Activated CD4-positive, alpha-beta memory T cell treated with anti-CD3 and anti-CD28 coated beads, Interleukin-2, amount 10 ng/mL, durations not matched to agents 7 days and 5 days (primary cell): ENCODE data around the gene ANTXR1. TPM values are rescaled to one million over a fixed set of nuclear protein-coding genes. Genes with fewer than 3 reads are reported as not detected.

Experiments
- CTCF ChIA-PET: fragments of 350-600 bp; sonication (Branson Sonifier 250); formaldehyde crosslinking; loops from one replicate; lab custom pipeline; 2021; ENCODE audit warnings: antibody characterized with exemption, inconsistent platforms; lab: Charles Lee
- POLR2A ChIA-PET: fragments of 350-600 bp; sonication (Branson Sonifier 250); formaldehyde crosslinking; loops from one replicate; lab custom pipeline; 2021; ENCODE audit warnings: antibody characterized with exemption; lab: Charles Lee
- DNase-seq: peaks from one replicate; pipeline ENCODE4 v3.0.0-alpha.2; 2020
- H3K27ac Mint-ChIP-seq: one replicate; pipeline ENCODE4 v1.8.0; 2021; ENCODE audit warnings: mild to moderate bottlenecking, mixed read lengths
- H3K27me3 Mint-ChIP-seq: one replicate; pipeline ENCODE4 v1.8.0; 2021; ENCODE audit warnings: mixed read lengths
- H3K36me3 Mint-ChIP-seq: one replicate; pipeline ENCODE4 v1.8.0; 2021; ENCODE audit warnings: low read depth, mixed read lengths
- H3K4me1 Mint-ChIP-seq: one replicate; pipeline ENCODE4 v1.8.0; 2021; ENCODE audit warnings: mixed read lengths
- H3K4me3 Mint-ChIP-seq: one replicate; pipeline ENCODE4 v1.8.0; 2021; ENCODE audit warnings: mild to moderate bottlenecking, mixed read lengths
- H3K9me3 Mint-ChIP-seq: one replicate; pipeline ENCODE4 v1.8.0; 2021; ENCODE audit warnings: mixed read lengths
- total RNA-seq, 2 experiments: library from RNA; stranded (reverse); gene quantifications; one replicate each; pipeline ENCODE4 v1.2.3, GENCODE V29; 2021

ANTXR1 gene
- total RNA-seq, 2 experiments from 2014 or later, result not detected

DNA sequence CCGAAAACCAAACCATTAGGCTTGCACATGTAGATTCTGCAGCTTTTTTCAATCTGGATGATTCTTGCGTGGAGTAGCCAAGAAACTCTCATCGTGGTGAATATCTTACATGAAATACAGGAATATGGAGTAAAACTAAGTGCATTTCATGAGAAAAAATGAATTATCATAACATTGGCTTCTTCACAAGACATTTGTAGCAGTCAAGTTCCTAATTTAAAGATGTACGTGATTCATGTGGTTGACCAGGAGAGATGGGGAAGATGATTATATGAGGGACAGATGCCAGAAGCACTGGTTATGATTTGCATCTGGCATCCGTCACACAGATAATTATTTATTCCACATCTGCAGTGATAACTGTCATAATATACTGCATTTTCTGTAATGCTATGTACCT lies 90.4 kb downstream of the ANTXR1 start:
- peaks cover 18% of the 10 kb centered on the region for H3K27me3 Mint-ChIP-seq
- no peaks in the 10 kb centered on the region for H3K4me1 Mint-ChIP-seq
- H3K36me3 Mint-ChIP-seq, result no peaks in the 10 kb centered on the region
- H3K4me3 Mint-ChIP-seq, result no peak overlapping the region
- CTCF ChIA-PET, result no interaction called here
- H3K27ac Mint-ChIP-seq, result no peak overlapping the region
- POLR2A ChIA-PET, result no interaction called here
- no peak for DNase-seq
- no peaks in the 10 kb centered on the region for H3K9me3 Mint-ChIP-seq

DNA sequence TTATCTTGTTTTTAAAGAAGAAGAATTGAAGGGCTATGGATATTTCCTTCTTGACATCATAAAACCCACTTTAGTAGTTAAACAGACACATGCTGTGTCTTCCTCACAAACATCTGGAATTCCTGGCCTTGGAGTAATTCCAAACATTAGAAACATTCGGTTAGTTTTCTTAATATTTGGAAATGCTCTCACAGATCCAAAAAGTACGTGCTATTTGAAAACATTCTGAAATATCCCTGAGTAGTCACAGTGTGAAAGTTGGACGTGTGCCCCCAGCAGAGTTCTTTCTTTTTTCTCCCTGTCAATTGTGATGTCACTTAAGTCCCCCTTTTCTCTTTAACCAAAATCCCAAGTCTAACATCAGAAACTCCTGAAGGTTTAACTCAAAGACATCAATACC lies 91.3 kb downstream of the ANTXR1 start:
- DNase-seq, result no peak
- H3K4me1 Mint-ChIP-seq, result no peaks in the 10 kb centered on the region
- peaks cover 25% of the 10 kb centered on the region for H3K27me3 Mint-ChIP-seq
- H3K9me3 Mint-ChIP-seq, result no peaks in the 10 kb centered on the region
- no peak overlapping the region for H3K27ac Mint-ChIP-seq
- H3K36me3 Mint-ChIP-seq, result no peaks in the 10 kb centered on the region
- no peak overlapping the region for H3K4me3 Mint-ChIP-seq
- POLR2A ChIA-PET, result no interaction called here
- CTCF ChIA-PET, result no interaction called here

DNA sequence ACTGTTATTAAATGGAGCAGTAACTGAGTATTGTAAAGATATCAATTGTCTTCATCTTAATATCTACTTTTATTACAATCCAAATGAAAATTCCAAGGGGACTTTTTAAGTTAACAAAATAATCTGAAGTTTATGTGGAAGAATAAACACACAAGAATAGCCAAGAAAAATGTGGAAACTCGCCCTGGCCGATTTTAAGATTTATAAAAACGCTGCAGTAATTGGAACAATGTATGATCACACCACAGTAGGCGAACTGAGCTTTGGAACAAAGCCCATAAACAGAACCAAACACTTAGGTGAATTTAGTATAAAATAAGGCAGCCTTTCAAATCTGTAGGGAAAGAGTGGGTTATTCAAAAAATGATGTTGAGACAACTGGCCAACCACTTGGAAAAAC lies 96.3 kb downstream of the ANTXR1 start:
- no peak overlapping the region for H3K4me3 Mint-ChIP-seq
- CTCF ChIA-PET, result no interaction called here
- H3K27me3 Mint-ChIP-seq, result peaks cover 27% of the 10 kb centered on the region
- H3K4me1 Mint-ChIP-seq, result no peaks in the 10 kb centered on the region
- no peak for DNase-seq
- no peak overlapping the region for H3K27ac Mint-ChIP-seq
- POLR2A ChIA-PET, result no interaction called here
- H3K36me3 Mint-ChIP-seq, result no peaks in the 10 kb centered on the region
- no peaks in the 10 kb centered on the region for H3K9me3 Mint-ChIP-seq

DNA sequence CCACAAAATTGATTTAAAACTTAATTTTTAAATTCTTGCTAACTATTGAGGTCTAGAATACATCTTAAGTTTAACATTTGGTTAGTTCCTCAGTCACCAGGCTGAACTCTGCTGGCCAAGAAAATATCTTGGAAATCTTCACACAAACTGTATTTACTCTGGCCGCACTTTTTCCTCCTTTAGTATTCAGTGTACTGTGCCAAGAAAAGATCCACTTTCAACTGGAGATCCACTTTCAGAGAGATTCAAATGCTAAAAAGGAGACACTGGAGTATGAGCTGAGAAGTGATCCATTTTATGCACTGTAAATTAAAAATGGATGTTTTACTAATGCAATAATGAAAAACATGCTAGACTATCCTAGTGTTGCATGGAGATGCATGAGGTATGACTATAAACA lies 98.1 kb downstream of the ANTXR1 start:
- ChIA-PET CTCF (no interaction called here), POLR2A (no interaction called here)
- DNase-seq, result no peak
- Mint-ChIP-seq H3K9me3 (no peaks in the 10 kb centered on the region), H3K4me1 (no peaks in the 10 kb centered on the region), H3K4me3 (no peak overlapping the region), H3K27me3 (peaks cover 34% of the 10 kb centered on the region), H3K27ac (no peak overlapping the region), H3K36me3 (no peaks in the 10 kb centered on the region)

DNA sequence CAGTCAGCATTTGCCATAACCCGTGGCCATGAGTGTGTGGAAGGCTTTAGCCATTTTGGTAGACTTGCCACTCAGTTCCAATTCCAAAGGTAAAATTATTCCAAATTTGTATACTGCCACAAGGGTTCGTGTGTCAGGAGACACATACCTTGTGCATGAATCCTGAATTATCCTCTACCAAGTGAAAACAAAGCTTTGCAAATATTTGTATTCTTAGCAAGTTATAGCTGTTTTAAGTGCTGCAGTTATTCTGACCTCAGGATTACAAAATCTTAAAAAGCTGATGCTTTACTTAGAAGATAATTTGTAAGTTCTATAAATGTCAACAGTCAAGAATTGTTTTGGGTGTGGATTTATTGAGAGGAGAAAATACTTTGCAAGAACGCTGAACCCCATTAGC lies 100.6 kb downstream of the ANTXR1 start:
- Mint-ChIP-seq H3K9me3 (no peaks in the 10 kb centered on the region), H3K27me3 (peaks cover 30% of the 10 kb centered on the region), H3K4me1 (no peaks in the 10 kb centered on the region), H3K36me3 (no peaks in the 10 kb centered on the region), H3K4me3 (no peak overlapping the region), H3K27ac (no peak overlapping the region)
- ChIA-PET CTCF (no interaction called here), POLR2A (no interaction called here)
- DNase-seq, result no peak

DNA sequence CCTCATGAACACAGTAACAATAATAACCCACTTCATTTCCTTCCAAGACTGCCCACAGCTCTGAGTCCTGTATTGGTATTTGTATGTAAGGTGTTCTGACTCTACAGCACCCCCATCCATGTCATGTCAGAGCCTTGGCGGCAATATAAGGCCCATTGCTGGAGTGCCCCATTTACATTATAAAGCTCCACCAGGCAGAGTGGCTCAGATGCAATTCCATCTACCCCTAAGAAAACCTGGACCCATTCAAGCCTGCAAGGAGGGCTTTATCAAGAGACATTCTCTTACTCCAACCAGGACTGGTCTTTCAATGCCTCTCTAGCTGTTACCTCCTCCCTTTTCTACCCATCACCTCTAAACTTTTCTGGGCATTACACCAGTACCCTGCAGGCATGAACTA lies 101.6 kb downstream of the ANTXR1 start:
- no peaks in the 10 kb centered on the region for H3K36me3 Mint-ChIP-seq

DNA sequence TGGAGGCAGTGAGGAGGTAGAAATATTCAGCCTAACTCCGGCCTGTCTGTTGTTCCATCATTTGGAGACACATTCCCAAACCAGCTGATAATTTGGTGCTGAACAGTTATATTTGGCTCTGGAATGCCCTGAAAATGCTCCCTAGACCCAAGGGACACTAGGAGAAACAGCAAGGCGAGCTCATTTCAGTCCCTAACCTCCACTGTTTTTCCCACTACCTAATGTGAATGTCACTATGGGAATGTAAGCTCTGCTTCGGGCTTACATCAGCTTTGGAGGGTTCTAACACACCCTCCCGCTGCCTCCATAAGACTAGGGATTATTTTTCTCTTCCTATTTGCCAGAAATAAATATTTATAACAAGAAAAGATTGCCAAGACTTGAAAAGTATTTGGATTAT lies 103.5 kb downstream of the ANTXR1 start:
- Mint-ChIP-seq H3K4me1 (no peaks in the 10 kb centered on the region), H3K9me3 (no peaks in the 10 kb centered on the region), H3K27ac (no peak overlapping the region), H3K4me3 (no peak overlapping the region), H3K27me3 (peaks cover 24% of the 10 kb centered on the region), H3K36me3 (no peaks in the 10 kb centered on the region)
- CTCF ChIA-PET, result no interaction called here
- POLR2A ChIA-PET, result no interaction called here
- no peak for DNase-seq

More for the DNA sequence above, 101.6 kb downstream of the ANTXR1 start:
- ChIA-PET POLR2A (no interaction called here), CTCF (no interaction called here)
- Mint-ChIP-seq H3K27me3 (peaks cover 24% of the 10 kb centered on the region), H3K4me1 (no peaks in the 10 kb centered on the region), H3K4me3 (no peak overlapping the region), H3K27ac (no peak overlapping the region), H3K9me3 (no peaks in the 10 kb centered on the region)
- DNase-seq, result no peak

DNA sequence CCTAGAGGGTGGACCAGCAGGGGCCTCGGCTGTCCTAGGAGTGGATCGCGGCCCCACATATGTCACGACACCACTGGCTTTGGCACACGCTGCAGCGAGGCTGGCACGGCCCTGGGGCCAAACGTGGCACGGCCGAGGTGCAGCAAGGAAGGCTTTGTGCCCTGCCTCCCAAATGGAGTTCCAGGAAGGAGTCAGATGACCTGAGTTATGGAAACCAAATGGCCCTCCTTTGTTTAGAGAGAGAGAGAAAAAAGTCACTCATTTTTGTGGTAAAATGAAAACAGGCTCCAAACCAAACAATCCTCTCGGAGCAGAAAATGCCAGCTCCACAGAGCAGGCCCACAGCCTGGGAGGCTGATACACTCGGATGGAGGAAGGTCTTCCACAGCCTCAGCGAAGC lies 105.6 kb downstream of the ANTXR1 start:
- no peaks in the 10 kb centered on the region for H3K36me3 Mint-ChIP-seq
- H3K27me3 Mint-ChIP-seq, result peaks cover 21% of the 10 kb centered on the region
- DNase-seq, result no peak
- H3K9me3 Mint-ChIP-seq, result no peaks in the 10 kb centered on the region
- ChIA-PET POLR2A (no interaction called here), CTCF (no interaction called here)
- H3K4me1 Mint-ChIP-seq, result peaks cover 3% of the 10 kb centered on the region
- no peak overlapping the region for H3K27ac Mint-ChIP-seq
- H3K4me3 Mint-ChIP-seq, result no peak overlapping the region

DNA sequence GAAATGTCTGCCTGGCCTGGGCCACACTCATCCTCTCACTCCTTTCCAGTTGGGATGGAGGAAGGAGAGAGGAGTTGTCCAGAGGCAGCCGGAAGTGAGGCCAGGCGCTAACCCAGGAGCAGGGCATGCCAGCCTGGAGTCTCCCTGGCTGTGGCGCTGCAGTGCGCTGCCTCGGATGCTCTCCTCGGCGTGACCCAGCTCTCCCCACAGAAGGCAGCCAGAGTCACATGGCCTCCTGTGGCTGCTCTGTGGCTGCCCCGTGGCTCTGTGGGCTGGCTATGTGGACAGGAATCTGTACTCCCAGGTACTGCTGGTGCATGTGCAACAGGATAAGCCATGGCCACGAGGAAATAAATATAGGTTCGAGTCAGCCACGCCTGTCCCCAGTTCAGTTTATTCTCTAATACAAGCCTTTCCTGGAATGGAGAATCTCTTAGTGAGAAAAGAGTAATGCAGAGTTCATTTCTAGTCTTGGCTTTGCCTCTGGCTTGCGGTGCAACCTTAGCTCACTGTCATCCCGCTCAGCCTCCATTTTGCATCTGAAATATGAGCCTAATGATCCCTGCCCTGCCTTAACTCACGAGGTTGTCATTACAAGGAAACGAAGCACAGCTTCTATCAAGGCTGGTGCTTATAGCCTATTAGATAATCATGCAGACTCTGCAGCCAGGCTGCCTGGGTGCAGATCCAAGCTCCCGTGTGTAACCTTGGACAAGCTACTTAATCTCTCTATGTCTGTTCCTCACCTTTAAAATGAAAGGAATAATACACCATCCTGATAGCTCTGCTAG lies 106.3 kb downstream of the ANTXR1 start:
- Mint-ChIP-seq H3K4me3 (no peak overlapping the region), H3K4me1 (peaks cover 3% of the 10 kb centered on the region), H3K36me3 (no peaks in the 10 kb centered on the region), H3K27me3 (peaks cover 24% of the 10 kb centered on the region), H3K27ac (no peak overlapping the region), H3K9me3 (no peaks in the 10 kb centered on the region)
- ChIA-PET POLR2A (no interaction called here), CTCF (no interaction called here)
- DNase-seq, result no peak

DNA sequence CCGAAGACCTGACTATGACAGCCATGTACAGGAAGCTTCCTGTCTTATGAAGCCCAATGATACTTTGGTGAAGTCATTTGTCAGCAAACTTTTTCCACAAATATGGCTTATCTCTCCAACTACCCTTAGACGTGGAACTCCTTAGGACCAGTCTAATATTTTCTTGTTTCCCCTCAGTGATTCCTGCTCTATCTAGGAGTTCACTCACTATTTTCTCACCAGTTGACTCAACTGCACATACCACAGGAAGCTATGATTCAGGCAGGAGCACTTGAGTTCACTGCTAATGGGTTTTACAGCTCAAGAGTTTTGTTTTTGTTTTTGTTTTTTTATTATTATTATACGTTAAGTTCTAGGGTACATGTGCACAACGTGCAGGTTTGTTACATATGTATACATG lies 109.3 kb downstream of the ANTXR1 start:
- ChIA-PET CTCF (no interaction called here), POLR2A (no interaction called here)
- H3K4me3 Mint-ChIP-seq, result no peak overlapping the region
- H3K4me1 Mint-ChIP-seq, result peaks cover 3% of the 10 kb centered on the region
- no peaks in the 10 kb centered on the region for H3K36me3 Mint-ChIP-seq
- no peak for DNase-seq
- H3K27ac Mint-ChIP-seq, result no peak overlapping the region
- peaks cover 27% of the 10 kb centered on the region for H3K27me3 Mint-ChIP-seq
- no peaks in the 10 kb centered on the region for H3K9me3 Mint-ChIP-seq

DNA sequence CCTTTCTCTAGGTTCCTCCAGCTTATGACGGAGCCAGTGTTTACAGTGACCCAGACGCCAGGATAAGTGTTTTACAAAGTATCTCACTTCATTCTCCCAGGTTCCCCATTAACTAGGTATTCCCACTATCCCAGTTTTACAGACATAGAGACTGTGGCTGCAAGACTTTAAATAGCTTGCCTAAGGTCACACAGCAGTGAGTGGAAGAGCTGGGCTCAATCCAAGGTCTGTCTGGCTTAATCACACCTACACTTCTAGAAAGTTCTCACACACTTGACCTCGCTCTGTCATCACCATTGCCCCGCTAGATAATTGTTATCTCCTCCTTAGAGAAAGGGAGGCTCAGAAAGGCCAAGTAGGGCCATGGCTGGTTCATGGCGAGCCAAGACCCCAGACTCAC lies 110.2 kb downstream of the ANTXR1 start:
- DNase-seq, result no peak
- Mint-ChIP-seq H3K9me3 (no peaks in the 10 kb centered on the region), H3K27me3 (peaks cover 30% of the 10 kb centered on the region), H3K36me3 (no peaks in the 10 kb centered on the region), H3K4me3 (no peak overlapping the region), H3K4me1 (peaks cover 3% of the 10 kb centered on the region), H3K27ac (no peak overlapping the region)
- POLR2A ChIA-PET, result no interaction called here
- CTCF ChIA-PET, result no interaction called here

DNA sequence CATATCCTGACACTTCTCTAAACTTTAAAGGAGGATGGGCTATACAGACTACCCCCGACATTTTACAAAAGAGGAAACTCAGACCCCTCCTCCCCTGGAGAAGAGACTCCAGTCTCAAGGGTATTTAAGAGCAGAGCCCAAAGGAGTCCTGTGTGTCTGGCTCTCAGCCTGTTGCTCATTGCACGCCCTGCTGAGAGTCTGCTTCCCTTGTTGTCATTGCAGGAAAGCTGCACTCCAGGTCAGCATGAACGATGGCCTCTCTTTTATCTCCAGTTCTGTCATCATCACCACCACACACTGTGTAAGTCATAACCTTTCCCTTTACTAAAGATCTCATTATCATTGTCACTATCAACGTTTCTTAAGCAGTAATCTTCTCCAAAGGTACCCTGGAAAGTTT lies 111.4 kb downstream of the ANTXR1 start:
- H3K4me3 Mint-ChIP-seq, result no peak overlapping the region
- H3K4me1 Mint-ChIP-seq, result peaks cover 3% of the 10 kb centered on the region
- H3K27ac Mint-ChIP-seq, result no peak overlapping the region
- H3K9me3 Mint-ChIP-seq, result no peaks in the 10 kb centered on the region
- H3K36me3 Mint-ChIP-seq, result no peaks in the 10 kb centered on the region
- CTCF ChIA-PET, result no interaction called here
- POLR2A ChIA-PET, result no interaction called here
- peaks cover 30% of the 10 kb centered on the region for H3K27me3 Mint-ChIP-seq
- no peak for DNase-seq

DNA sequence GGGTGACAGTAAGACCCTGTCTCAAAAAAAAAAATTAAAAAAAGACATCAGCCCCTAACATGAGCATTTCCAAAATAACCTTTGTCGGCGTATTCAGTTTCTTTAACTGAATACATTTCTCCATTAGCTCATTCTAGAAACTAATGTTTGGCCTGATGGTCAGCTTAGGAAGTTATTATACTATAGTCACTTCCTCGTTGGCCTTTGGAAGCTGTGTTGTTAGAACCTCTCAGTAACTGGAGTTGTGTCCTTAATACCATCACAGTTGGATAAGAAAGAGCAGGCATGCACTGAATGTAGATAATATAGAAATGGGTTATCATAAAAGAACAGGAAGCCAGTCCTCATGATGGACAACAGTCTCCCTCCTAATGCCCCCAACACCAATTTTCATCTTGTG lies 112.8 kb downstream of the ANTXR1 start:
- Mint-ChIP-seq H3K4me1 (peaks cover 3% of the 10 kb centered on the region), H3K27me3 (peaks cover 31% of the 10 kb centered on the region), H3K27ac (no peak overlapping the region), H3K9me3 (no peaks in the 10 kb centered on the region), H3K36me3 (no peaks in the 10 kb centered on the region), H3K4me3 (no peak overlapping the region)
- CTCF ChIA-PET, result no interaction called here
- no peak for DNase-seq
- POLR2A ChIA-PET, result no interaction called here

DNA sequence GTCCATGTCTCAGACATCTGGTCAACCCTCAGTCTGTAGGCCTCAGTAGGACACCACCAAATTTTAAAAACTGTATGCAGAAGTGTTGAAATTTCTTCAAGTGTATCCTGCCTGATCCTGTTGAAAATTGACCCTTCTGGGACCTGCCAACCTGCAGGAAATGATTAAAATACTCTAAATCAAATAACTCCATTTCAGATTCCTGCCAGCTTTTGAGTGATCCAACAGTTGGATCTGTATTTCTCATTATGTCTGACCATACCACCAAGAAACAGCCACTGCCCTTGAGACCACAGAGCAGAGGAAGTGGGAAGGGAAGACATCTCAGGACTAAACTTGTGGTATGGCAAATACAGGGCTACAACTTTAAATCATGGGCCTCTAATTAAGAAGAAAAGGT lies 113.4 kb downstream of the ANTXR1 start:
- no peak overlapping the region for H3K27ac Mint-ChIP-seq
- ChIA-PET POLR2A (no interaction called here), CTCF (no interaction called here)
- no peaks in the 10 kb centered on the region for H3K9me3 Mint-ChIP-seq
- peaks cover 30% of the 10 kb centered on the region for H3K27me3 Mint-ChIP-seq
- H3K4me3 Mint-ChIP-seq, result no peak overlapping the region
- no peaks in the 10 kb centered on the region for H3K36me3 Mint-ChIP-seq
- H3K4me1 Mint-ChIP-seq, result peaks cover 3% of the 10 kb centered on the region
- no peak for DNase-seq
